Adipocyte (in vitro differentiated cells): ENCODE data around the gene SLFNL1.
A peak's percentile ranks its signal among the peaks of the same experiment; 100 is the strongest.

Experiments
- DNase-seq: peaks from one replicate; pipeline ENCODE4 v3.0.0-alpha.2; 2015; ENCODE audit warnings: low read depth
- H3K27me3 ChIP-seq: replicated peaks from 2 replicates; pipeline ENCODE4 v1.7.0; 2013; ENCODE audit warnings: mild to moderate bottlenecking, low read length, moderate library complexity; ENCODE audit not compliant: control insufficient read depth, insufficient read depth
- H3K36me3 ChIP-seq: 2 replicates; pipeline ENCODE4 v1.7.0; 2013; ENCODE audit warnings: low read length, mild to moderate bottlenecking, moderate library complexity; ENCODE audit not compliant: control insufficient read depth, insufficient read depth, severe bottlenecking
- H3K4me1 ChIP-seq: 2 replicates; pipeline ENCODE4 v1.7.0; 2013; ENCODE audit warnings: mild to moderate bottlenecking, low read length, moderate library complexity; ENCODE audit not compliant: control insufficient read depth, insufficient read depth
- H3K4me3 ChIP-seq: 2 replicates; pipeline ENCODE4 v1.7.0; 2013; ENCODE audit warnings: mild to moderate bottlenecking, low read length, moderate library complexity
- H3K9ac ChIP-seq: 2 replicates; pipeline ENCODE4 v1.7.0; 2013; ENCODE audit warnings: mild to moderate bottlenecking, low read length, moderate library complexity
- H3K9me3 ChIP-seq: 2 replicates; pipeline ENCODE4 v1.7.0; 2013; ENCODE audit warnings: mild to moderate bottlenecking, low read length, moderate library complexity; ENCODE audit not compliant: control insufficient read depth

Gene SLFNL1

GRCh38 chr1:41021526-41022308 lies at the start of gene SLFNL1:
Gene SLFNL1, minus strand, starts transcription at chr1:41021725. Its CDS starts 1,065 bp downstream, at chr1:41020660.
- no peaks in the 10 kb centered on the region for H3K27me3 ChIP-seq
- peaks cover 14% of the 10 kb centered on the region for H3K36me3 ChIP-seq
- no peaks in the 10 kb centered on the region for H3K9me3 ChIP-seq
- H3K4me3 ChIP-seq: no peak within 1 kb of the TSS
- H3K9ac ChIP-seq: no peak within 1 kb of the TSS
- no peaks in the 10 kb centered on the region for H3K4me1 ChIP-seq
- DNase-seq: no peak

- Histone ChIP-seq H3K9ac (no peak overlapping the region), H3K4me3 (no peak overlapping the region), H3K36me3 (peaks cover 1% of the 10 kb centered on the region), H3K9me3 (no peaks in the 10 kb centered on the region), H3K27me3 (no peaks in the 10 kb centered on the region), H3K4me1 (no peaks in the 10 kb centered on the region)
- no peak for DNase-seq
These were observed 35.4 kb upstream of the SLFNL1 start for GRCh38 chr1:41056907-41057306.

GRCh38 chr1:41053316-41053715 lies 31.8 kb upstream of the SLFNL1 start:
- Histone ChIP-seq H3K4me1 (no peaks in the 10 kb centered on the region), H3K36me3 (peaks cover 6% of the 10 kb centered on the region), H3K9ac (no peak overlapping the region), H3K9me3 (no peaks in the 10 kb centered on the region), H3K4me3 (no peak overlapping the region), H3K27me3 (no peaks in the 10 kb centered on the region)
- no peak for DNase-seq

- DNase-seq: no peak
- no peaks in the 10 kb centered on the region for H3K9me3 ChIP-seq
- H3K36me3 ChIP-seq: peaks cover 9% of the 10 kb centered on the region
- no peak overlapping the region for H3K9ac ChIP-seq
- no peaks in the 10 kb centered on the region for H3K27me3 ChIP-seq
- H3K4me1 ChIP-seq: peaks cover 3% of the 10 kb centered on the region
- H3K4me3 ChIP-seq: no peak overlapping the region
These were observed 29.5 kb upstream of the SLFNL1 start for GRCh38 chr1:41051022-41051421.

- DNase-seq: no peak
- no peaks in the 10 kb centered on the region for H3K9me3 ChIP-seq
- H3K9ac ChIP-seq: no peak overlapping the region
- no peaks in the 10 kb centered on the region for H3K27me3 ChIP-seq
- H3K36me3 ChIP-seq: peaks cover 9% of the 10 kb centered on the region
- no peak overlapping the region for H3K4me3 ChIP-seq
- peaks cover 14% of the 10 kb centered on the region for H3K4me1 ChIP-seq
These were observed 27.0 kb upstream of the SLFNL1 start for GRCh38 chr1:41048540-41048939.

GRCh38 chr1:41046347-41046775 lies 24.8 kb upstream of the SLFNL1 start:
- Histone ChIP-seq H3K9me3 (no peaks in the 10 kb centered on the region), H3K4me3 (no peak overlapping the region), H3K27me3 (no peaks in the 10 kb centered on the region), H3K36me3 (peaks cover 9% of the 10 kb centered on the region), H3K9ac (no peak overlapping the region), H3K4me1 (peaks cover 19% of the 10 kb centered on the region)
- no peak for DNase-seq

- no peak overlapping the region for H3K9ac ChIP-seq
- no peak overlapping the region for H3K4me3 ChIP-seq
- peak; percentile 67 for DNase-seq
- H3K9me3 ChIP-seq: no peaks in the 10 kb centered on the region
- H3K36me3 ChIP-seq: peaks cover 15% of the 10 kb centered on the region
- H3K4me1 ChIP-seq: peaks cover 19% of the 10 kb centered on the region
- H3K27me3 ChIP-seq: no peaks in the 10 kb centered on the region
These were observed 24.2 kb upstream of the SLFNL1 start for GRCh38 chr1:41045740-41046139.

- Histone ChIP-seq H3K27me3 (no peaks in the 10 kb centered on the region), H3K4me3 (no peak overlapping the region), H3K4me1 (peaks cover 19% of the 10 kb centered on the region), H3K9ac (no peak overlapping the region), H3K9me3 (no peaks in the 10 kb centered on the region), H3K36me3 (peaks cover 15% of the 10 kb centered on the region)
- no peak for DNase-seq
These were observed 22.7 kb upstream of the SLFNL1 start for GRCh38 chr1:41044187-41044586.

- no peaks in the 10 kb centered on the region for H3K27me3 ChIP-seq
- H3K36me3 ChIP-seq: peaks cover 26% of the 10 kb centered on the region
- H3K9ac ChIP-seq: no peak overlapping the region
- no peaks in the 10 kb centered on the region for H3K9me3 ChIP-seq
- H3K4me3 ChIP-seq: no peak overlapping the region
- peak; percentile 13 for DNase-seq
- H3K4me1 ChIP-seq: peaks cover 19% of the 10 kb centered on the region
These were observed 20.2 kb upstream of the SLFNL1 start for GRCh38 chr1:41041614-41042270.

- H3K27me3 ChIP-seq: no peaks in the 10 kb centered on the region
- H3K9me3 ChIP-seq: no peaks in the 10 kb centered on the region
- peaks cover 55% of the 10 kb centered on the region for H3K36me3 ChIP-seq
- peaks cover 6% of the 10 kb centered on the region for H3K4me1 ChIP-seq
- H3K4me3 ChIP-seq: no peak overlapping the region
- no peak overlapping the region for H3K9ac ChIP-seq
- peak; percentile 19 for DNase-seq
These were observed 16.6 kb upstream of the SLFNL1 start for GRCh38 chr1:41038110-41038509.

GRCh38 chr1:41037116-41037903 lies 15.8 kb upstream of the SLFNL1 start:
- Histone ChIP-seq H3K9ac (no peak overlapping the region), H3K36me3 (peaks cover 60% of the 10 kb centered on the region), H3K9me3 (no peaks in the 10 kb centered on the region), H3K4me1 (peaks cover 6% of the 10 kb centered on the region), H3K27me3 (no peaks in the 10 kb centered on the region), H3K4me3 (no peak overlapping the region)
- no peak for DNase-seq
